ENCODE data around the gene NEK5.

NEK5 gene

GRCh38 chr13:51988988-51989618 is 139.8 kb downstream of the NEK5 start:
- no peak for DNase-seq (ENCODE audit: low read depth in 2 of 2)

All from stimulated activated CD8-positive, alpha-beta memory T cell treated with anti-CD3 and anti-CD28 coated beads, Interleukin-7, amount 100 ng/mL, for 4 hours (primary cell).